ENCODE results near the gene ADAMTS20.

ADAMTS20 gene

GRCh38 chr12:43338848-43339526 is 213.0 kb downstream of the ADAMTS20 start:
- Mint-ChIP-seq H3K4me3 (no peak overlapping the region), H3K27ac (peak overlapping the region; percentile 58 to 91 (median 84)), H3K4me1 (peaks cover 25% of the 10 kb centered on the region), H3K27me3 (ENCODE audit: low read depth) (peaks cover 3% of the 10 kb centered on the region), H3K9me3 (peaks cover 3% of the 10 kb centered on the region), H3K36me3 (ENCODE audit: low read depth) (no peaks in the 10 kb centered on the region)
- peak; percentile 56 to 75 (median 57) for TF ChIP-seq CTCF (IDR thresholded peaks at IDR 0.05; ENCODE audit: unreplicated experiment in 3 of 3)

GRCh38 chr12:43337571-43338444 is 214.2 kb downstream of the ADAMTS20 start:
- TF ChIP-seq CTCF (IDR thresholded peaks at IDR 0.05; ENCODE audit: unreplicated experiment in 3 of 3): no peak
- Mint-ChIP-seq H3K4me3 (no peak overlapping the region), H3K4me1 (peaks cover 37% of the 10 kb centered on the region), H3K27me3 (ENCODE audit: low read depth) (peaks cover 3% of the 10 kb centered on the region), H3K36me3 (ENCODE audit: low read depth) (no peaks in the 10 kb centered on the region), H3K9me3 (no peaks in the 10 kb centered on the region), H3K27ac (peak overlapping the region; percentile 70 to 91 (median 84))

DNA sequence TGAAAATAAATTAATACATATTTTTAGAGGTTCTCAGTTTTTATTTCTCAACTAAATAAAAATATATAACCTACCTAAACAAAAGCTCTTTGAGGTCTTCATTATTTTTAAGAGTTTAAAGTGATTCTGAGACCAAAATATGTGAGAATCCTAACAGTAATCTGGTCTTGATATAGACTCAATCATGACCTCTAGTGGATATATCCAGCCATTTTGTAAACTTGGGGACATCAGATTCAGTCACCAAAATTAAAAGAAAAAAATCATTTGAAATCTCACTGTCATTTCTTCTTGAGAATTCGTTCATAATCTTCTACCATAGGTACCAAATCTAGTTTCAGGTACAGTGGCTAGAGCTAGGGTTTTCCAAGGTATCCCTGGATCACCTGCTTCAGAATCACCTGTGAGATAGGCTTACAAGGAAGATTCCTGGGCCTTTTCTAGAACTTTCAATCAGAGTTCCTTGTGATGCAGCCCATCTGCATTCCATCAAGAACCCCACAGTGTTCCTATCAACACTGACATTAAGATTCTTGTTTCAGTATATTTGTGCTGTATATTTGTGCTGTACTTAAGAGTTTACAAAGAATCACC is 214.9 kb downstream of the ADAMTS20 start:
- peaks cover 3% of the 10 kb centered on the region for H3K27me3 Mint-ChIP-seq (ENCODE audit: low read depth)

GRCh38 chr12:43333644-43334043 is 218.4 kb downstream of the ADAMTS20 start:
- H3K27ac Mint-ChIP-seq: peak overlapping the region; percentile 63 to 77 (median 67)
- H3K9me3 Mint-ChIP-seq: peaks cover 26% of the 10 kb centered on the region
- H3K36me3 Mint-ChIP-seq (ENCODE audit: low read depth): peaks cover 12% of the 10 kb centered on the region
- H3K27me3 Mint-ChIP-seq (ENCODE audit: low read depth): no peaks in the 10 kb centered on the region
- peaks cover 37% of the 10 kb centered on the region for H3K4me1 Mint-ChIP-seq
- no peak for TF ChIP-seq CTCF (IDR thresholded peaks at IDR 0.05; ENCODE audit: unreplicated experiment in 3 of 3)
- no peak overlapping the region for H3K4me3 Mint-ChIP-seq

More for the DNA sequence above, 214.9 kb downstream of the ADAMTS20 start:
- TF ChIP-seq CTCF (IDR thresholded peaks at IDR 0.05; ENCODE audit: unreplicated experiment in 3 of 3): peak; percentile 47 to 64 (median 56)
- Mint-ChIP-seq H3K4me3 (no peak overlapping the region), H3K27ac (peak overlapping the region in 2 of 3 experiments; percentile 70 to 91), H3K36me3 (ENCODE audit: low read depth) (peaks cover under 1% of the 10 kb centered on the region), H3K4me1 (peaks cover 43% of the 10 kb centered on the region), H3K9me3 (peaks cover 6% of the 10 kb centered on the region)

GRCh38 chr12:43332977-43333640 is 218.9 kb downstream of the ADAMTS20 start:
- Mint-ChIP-seq H3K36me3 (ENCODE audit: low read depth) (peaks cover 15% of the 10 kb centered on the region), H3K27ac (peak overlapping the region; percentile 63 to 77 (median 67))
- no peak for TF ChIP-seq CTCF (IDR thresholded peaks at IDR 0.05; ENCODE audit: unreplicated experiment in 3 of 3)

More at GRCh38 chr12:43332977-43333640, 218.9 kb downstream of the ADAMTS20 start:
- peaks cover 32% of the 10 kb centered on the region for H3K4me1 Mint-ChIP-seq
- no peaks in the 10 kb centered on the region for H3K27me3 Mint-ChIP-seq (ENCODE audit: low read depth)
- H3K9me3 Mint-ChIP-seq: peaks cover 30% of the 10 kb centered on the region
- H3K4me3 Mint-ChIP-seq: no peak overlapping the region

Measured in nephron (organoid).